HG03565 (cell line): ENCODE measurements around the gene MRTFA.
"Not testable (repeated sequence)": the region's sequence is repeated elsewhere in the genome, so short reads cannot be mapped to it uniquely, and the experiment has no call there.

Experiments used
- ATAC-seq: cut with Tn5 transposase; IDR thresholded peaks from one replicate; pipeline ENCODE4 v1.9.1; 2021; ENCODE audit warnings: mild to moderate bottlenecking, moderate library complexity; ENCODE audit not compliant: unreplicated experiment

MRTFA gene

GRCh38 chr22:40628354-40629042, 8.0 kb downstream of the MRTFA start:
- no peak for ATAC-seq

- no peak for ATAC-seq
Measured at GRCh38 chr22:40627612-40628011, 8.9 kb downstream of the MRTFA start.

GRCh38 chr22:40626851-40627250, 9.7 kb downstream of the MRTFA start:
- ATAC-seq = no peak

GRCh38 chr22:40625794-40626193, 10.7 kb downstream of the MRTFA start:
- ATAC-seq = not testable (repeated sequence)

GRCh38 chr22:40625281-40625680, 11.2 kb downstream of the MRTFA start:
- ATAC-seq = not testable (repeated sequence)

- no peak for ATAC-seq
Measured at GRCh38 chr22:40624770-40625169, 11.7 kb downstream of the MRTFA start.

- no peak for ATAC-seq
Measured at GRCh38 chr22:40621309-40622151, 15.0 kb downstream of the MRTFA start.

GRCh38 chr22:40620464-40621046, 16.0 kb downstream of the MRTFA start:
- ATAC-seq = no peak

GRCh38 chr22:40618400-40618799, 18.1 kb downstream of the MRTFA start:
- ATAC-seq = no peak

GRCh38 chr22:40616578-40616977, 19.9 kb downstream of the MRTFA start:
- ATAC-seq = no peak

GRCh38 chr22:40613067-40613466, 23.5 kb downstream of the MRTFA start:
- ATAC-seq = no peak

- no peak for ATAC-seq
Measured at GRCh38 chr22:40612291-40612751, 24.2 kb downstream of the MRTFA start.

GRCh38 chr22:40611606-40612005, 24.9 kb downstream of the MRTFA start:
- ATAC-seq = no peak

GRCh38 chr22:40610329-40610850, 26.1 kb downstream of the MRTFA start:
- no peak for ATAC-seq

- ATAC-seq = no peak
Measured at GRCh38 chr22:40609216-40609615, 27.3 kb downstream of the MRTFA start.

GRCh38 chr22:40607506-40607905, 29.0 kb downstream of the MRTFA start:
- no peak for ATAC-seq

- ATAC-seq = no peak
Measured at GRCh38 chr22:40606306-40606705, 30.2 kb downstream of the MRTFA start.

GRCh38 chr22:40605761-40606160, 30.8 kb downstream of the MRTFA start:
- ATAC-seq = no peak

- ATAC-seq = no peak
Measured at GRCh38 chr22:40603088-40603605, 33.4 kb downstream of the MRTFA start.

- ATAC-seq = no peak
Measured at GRCh38 chr22:40602231-40602630, 34.3 kb downstream of the MRTFA start.

- no peak for ATAC-seq
Measured at GRCh38 chr22:40599731-40600130, 36.8 kb downstream of the MRTFA start.
